MM.1S (cell line): ENCODE results near the gene TAF11L14.
A peak's percentile ranks its signal among the peaks of the same experiment; 100 is the strongest.
"Not testable (repeated sequence)": the region's sequence is repeated elsewhere in the genome, so short reads cannot be mapped to it uniquely, and the experiment has no call there.

ENCODE experiments used
- DNase-seq: peaks from one replicate; pipeline ENCODE4 v3.0.0-alpha.2; 2015
- H2AFZ ChIP-seq: fragments of 300-600 bp; sonication (generic); 2 replicates; pipeline ENCODE4 v1.6.0; 2016; ENCODE audit warnings: antibody characterized with exemption, low read length
- H3F3A ChIP-seq: fragments of 300-600 bp; sonication (generic); 2 replicates; pipeline ENCODE4 v1.6.1; 2016; ENCODE audit warnings: mild to moderate bottlenecking, antibody characterized with exemption, low read length, moderate library complexity, mixed read lengths; ENCODE audit not compliant: insufficient read depth
- H3K27ac ChIP-seq: fragments of 300-600 bp; sonication (generic); 2 replicates; pipeline ENCODE4 v1.5.1; 2016; ENCODE audit warnings: mild to moderate bottlenecking, low read length
- H3K27me3 ChIP-seq: fragments of 300-600 bp; sonication (generic); replicated peaks from 2 replicates; pipeline ENCODE4 v1.6.0; 2016; ENCODE audit warnings: low read length; ENCODE audit not compliant: insufficient read depth
- H3K36me3 ChIP-seq: fragments of 300-600 bp; sonication (generic); replicated peaks from 2 replicates; pipeline ENCODE4 v1.6.1; 2016; ENCODE audit warnings: mild to moderate bottlenecking, low read length, mixed read lengths; ENCODE audit not compliant: insufficient read depth
- H3K4me1 ChIP-seq: fragments of 300-600 bp; sonication (generic); 2 replicates; pipeline ENCODE4 v1.6.1; 2016; ENCODE audit warnings: low read length, mixed read lengths
- H3K4me2 ChIP-seq: fragments of 300-600 bp; sonication (generic); 2 replicates; pipeline ENCODE4 v1.6.0; 2016; ENCODE audit warnings: low read depth, low read length
- H3K4me3 ChIP-seq: fragments of 300-600 bp; sonication (generic); 2 replicates; pipeline ENCODE4 v1.5.1; 2016; ENCODE audit warnings: low read length, mixed read lengths
- H3K79me2 ChIP-seq: fragments of 300-600 bp; sonication (generic); 2 replicates; pipeline ENCODE4 v1.6.1; 2016; ENCODE audit warnings: mixed run types, low read length, mixed read lengths
- H3K9ac ChIP-seq: fragments of 300-600 bp; sonication (generic); 2 replicates; pipeline ENCODE4 v1.6.1; 2016; ENCODE audit warnings: low read length, mixed read lengths
- H3K9me2 ChIP-seq: fragments of 300-600 bp; sonication (generic); replicated peaks from 2 replicates; pipeline ENCODE4 v1.6.1; 2016; ENCODE audit warnings: mild to moderate bottlenecking, low read length, mixed read lengths; ENCODE audit not compliant: insufficient read depth
- H3K9me3 ChIP-seq: fragments of 300-600 bp; sonication (generic); replicated peaks from 2 replicates; pipeline ENCODE4 v1.6.1; 2016; ENCODE audit warnings: mild to moderate bottlenecking, low read length, mixed read lengths; ENCODE audit not compliant: insufficient read depth
- H4K20me1 ChIP-seq: fragments of 300-600 bp; sonication (generic); 2 replicates; pipeline ENCODE4 v1.6.1; 2016; ENCODE audit warnings: mild to moderate bottlenecking, low read length, moderate library complexity, mixed read lengths; ENCODE audit not compliant: insufficient read depth
- EZH2 ChIP-seq: fragments of 300-600 bp; sonication (generic); optimal IDR thresholded peaks from 2 replicates; pipeline ENCODE3; 2017; ENCODE audit warnings: low read depth, mild to moderate bottlenecking, antibody characterized with exemption, low read length, mixed read lengths
- EZH2phosphoT487 ChIP-seq: fragments of 300-600 bp; sonication (generic); IDR thresholded peaks from 2 replicates; pipeline ENCODE4 v1.6.1; 2018; ENCODE audit warnings: antibody characterized with exemption, low read length
- TF ChIP-seq, protein P1 (sequence below): fragments of 300-600 bp; sonication (generic); IDR thresholded peaks from 2 replicates; pipeline ENCODE4 v1.5.1; 2016; ENCODE audit warnings: antibody characterized with exemption, low read length, mixed read lengths

TAF11L14 gene

GRCh38 chr5:17619354-17619753, 14.9 kb upstream of the TAF11L14 start:
- Histone ChIP-seq H4K20me1 (no peaks in the 10 kb centered on the region), H3K36me3 (no peaks in the 10 kb centered on the region), H2AFZ (no peak overlapping the region), H3K4me2 (no peak overlapping the region), H3K27me3 (no peaks in the 10 kb centered on the region), H3K9me3 (no peaks in the 10 kb centered on the region), H3F3A (no peaks in the 10 kb centered on the region), H3K27ac (no peak overlapping the region), H3K9me2 (no peaks in the 10 kb centered on the region), H3K79me2 (no peaks in the 10 kb centered on the region), H3K4me3 (no peak overlapping the region), H3K4me1 (no peaks in the 10 kb centered on the region), H3K9ac (no peak overlapping the region)
- no peak for TF ChIP-seq EZH2
- DNase-seq = no peak

DNA sequence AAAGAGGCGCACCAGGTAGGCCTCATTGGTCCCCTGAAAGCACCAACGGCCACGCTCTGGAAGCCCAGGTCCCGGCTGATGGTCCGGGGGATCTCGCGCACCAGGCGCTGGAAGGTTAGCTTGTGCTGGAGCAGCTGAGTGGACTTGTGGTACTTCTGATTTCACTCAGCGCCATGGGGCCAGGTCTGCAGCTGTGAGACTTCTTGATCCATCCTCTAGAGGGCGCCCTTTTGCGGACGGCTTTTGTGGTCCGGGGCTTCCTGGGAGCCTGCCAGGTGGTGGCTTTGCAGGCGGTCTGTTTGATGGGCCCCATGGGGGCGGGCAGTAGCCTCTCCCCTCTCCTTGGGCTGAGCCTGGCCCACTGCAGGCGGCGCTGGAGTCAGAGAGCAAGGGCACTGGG, 13.6 kb upstream of the TAF11L14 start:
- Histone ChIP-seq H3K9ac (no peak overlapping the region), H3K27me3 (no peaks in the 10 kb centered on the region), H3K4me2 (no peak overlapping the region), H3K4me1 (no peaks in the 10 kb centered on the region), H2AFZ (no peak overlapping the region), H3K9me3 (no peaks in the 10 kb centered on the region), H3K79me2 (no peaks in the 10 kb centered on the region), H3K27ac (no peak overlapping the region), H3K9me2 (no peaks in the 10 kb centered on the region), H3F3A (no peaks in the 10 kb centered on the region), H4K20me1 (no peaks in the 10 kb centered on the region), H3K36me3 (no peaks in the 10 kb centered on the region), H3K4me3 (no peak overlapping the region)
- DNase-seq = no peak
- no peak for TF ChIP-seq EZH2phosphoT487
- TF ChIP-seq, protein P1, sequence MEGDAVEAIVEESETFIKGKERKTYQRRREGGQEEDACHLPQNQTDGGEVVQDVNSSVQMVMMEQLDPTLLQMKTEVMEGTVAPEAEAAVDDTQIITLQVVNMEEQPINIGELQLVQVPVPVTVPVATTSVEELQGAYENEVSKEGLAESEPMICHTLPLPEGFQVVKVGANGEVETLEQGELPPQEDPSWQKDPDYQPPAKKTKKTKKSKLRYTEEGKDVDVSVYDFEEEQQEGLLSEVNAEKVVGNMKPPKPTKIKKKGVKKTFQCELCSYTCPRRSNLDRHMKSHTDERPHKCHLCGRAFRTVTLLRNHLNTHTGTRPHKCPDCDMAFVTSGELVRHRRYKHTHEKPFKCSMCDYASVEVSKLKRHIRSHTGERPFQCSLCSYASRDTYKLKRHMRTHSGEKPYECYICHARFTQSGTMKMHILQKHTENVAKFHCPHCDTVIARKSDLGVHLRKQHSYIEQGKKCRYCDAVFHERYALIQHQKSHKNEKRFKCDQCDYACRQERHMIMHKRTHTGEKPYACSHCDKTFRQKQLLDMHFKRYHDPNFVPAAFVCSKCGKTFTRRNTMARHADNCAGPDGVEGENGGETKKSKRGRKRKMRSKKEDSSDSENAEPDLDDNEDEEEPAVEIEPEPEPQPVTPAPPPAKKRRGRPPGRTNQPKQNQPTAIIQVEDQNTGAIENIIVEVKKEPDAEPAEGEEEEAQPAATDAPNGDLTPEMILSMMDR = 0 out of 2 replicates have a peak, but pooled peaks have one; percentile 9

GRCh38 chr5:17625686-17626085, 8.6 kb upstream of the TAF11L14 start:
- H3F3A ChIP-seq = no peaks in the 10 kb centered on the region
- no peak overlapping the region for H3K9ac ChIP-seq
- H3K36me3 ChIP-seq = no peaks in the 10 kb centered on the region
- no peaks in the 10 kb centered on the region for H4K20me1 ChIP-seq
- no peak overlapping the region for H3K4me2 ChIP-seq
- no peak for DNase-seq
- no peaks in the 10 kb centered on the region for H3K79me2 ChIP-seq
- no peaks in the 10 kb centered on the region for H3K9me2 ChIP-seq
- H2AFZ ChIP-seq = no peak overlapping the region
- H3K9me3 ChIP-seq = no peaks in the 10 kb centered on the region
- H3K27me3 ChIP-seq = no peaks in the 10 kb centered on the region
- TF ChIP-seq, protein P1 = no peak
- TF ChIP-seq EZH2 = no peak
- no peak for TF ChIP-seq EZH2phosphoT487
- no peaks in the 10 kb centered on the region for H3K4me1 ChIP-seq
- no peak overlapping the region for H3K27ac ChIP-seq
- no peak overlapping the region for H3K4me3 ChIP-seq

DNA sequence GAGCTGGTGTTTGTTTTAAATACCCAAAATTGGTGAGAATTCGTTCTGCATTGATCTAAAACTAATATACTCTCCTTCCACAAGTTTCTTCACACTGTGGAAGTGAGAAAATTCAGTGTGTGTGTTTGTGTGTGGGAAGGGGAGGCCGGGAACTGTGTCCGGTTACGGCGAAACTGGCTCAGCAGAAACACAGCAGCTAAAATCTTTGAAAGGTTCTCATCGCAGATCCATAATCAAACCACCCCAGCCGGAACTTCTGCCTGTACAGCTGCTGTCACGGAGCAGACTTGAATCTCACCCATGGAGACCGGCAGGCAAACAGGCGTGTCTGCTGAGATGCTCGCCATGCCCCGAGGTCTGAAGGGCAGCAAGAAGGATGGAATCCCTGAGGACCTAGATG, 2.5 kb upstream of the TAF11L14 start, which contains the start of gene TAF11L13:
Gene TAF11L13 (plus strand): TSS at position 301 of the 400 bp plus-strand sequence.
- not testable (repeated sequence) for H3K4me1 ChIP-seq, H2AFZ ChIP-seq, H3K4me2 ChIP-seq, H4K20me1 ChIP-seq, H3K27ac ChIP-seq, H3K9me3 ChIP-seq, H3F3A ChIP-seq, H3K36me3 ChIP-seq, H3K4me3 ChIP-seq, H3K79me2 ChIP-seq, DNase-seq, H3K9me2 ChIP-seq, H3K27me3 ChIP-seq, H3K9ac ChIP-seq

GRCh38 chr5:17649232-17649631, 15.0 kb downstream of the TAF11L14 start:
- not testable (repeated sequence) for H3F3A ChIP-seq, H3K4me3 ChIP-seq, H3K9ac ChIP-seq, H3K9me2 ChIP-seq, H4K20me1 ChIP-seq, H3K4me1 ChIP-seq, H3K36me3 ChIP-seq, DNase-seq, H3K4me2 ChIP-seq, H3K79me2 ChIP-seq, H3K9me3 ChIP-seq, H2AFZ ChIP-seq, H3K27me3 ChIP-seq, H3K27ac ChIP-seq

DNA sequence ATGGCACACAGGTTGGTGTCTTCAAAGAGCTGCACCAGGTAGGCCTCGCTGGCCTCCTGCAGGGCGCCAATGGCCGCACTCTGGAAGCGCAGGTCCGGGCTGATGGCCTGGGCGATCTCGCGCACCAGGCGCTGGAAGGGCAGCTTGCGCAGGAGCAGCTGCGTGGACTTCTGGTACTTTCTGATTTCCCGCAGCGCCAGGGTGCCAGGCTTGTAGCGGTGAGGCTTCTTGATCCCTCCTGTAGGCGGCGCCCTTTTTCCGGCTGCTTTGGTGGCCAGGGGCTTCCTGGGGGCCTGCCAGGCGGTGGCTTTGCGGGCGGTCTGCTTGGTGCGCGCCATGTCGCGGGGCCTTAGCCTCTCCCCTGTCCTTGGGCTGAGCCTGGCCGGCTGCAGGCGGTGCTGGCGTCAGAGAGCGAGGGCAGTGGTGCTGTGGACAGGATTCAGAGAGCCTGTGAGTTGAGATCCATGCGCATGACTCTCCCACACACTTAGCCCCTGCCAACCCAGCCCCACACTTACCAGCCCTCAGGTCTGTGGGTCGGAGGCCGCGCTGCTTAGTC, 21.0 kb downstream of the TAF11L14 start:
- not testable (repeated sequence) for H3K27ac ChIP-seq, H3K4me2 ChIP-seq, H3K9ac ChIP-seq, H3K27me3 ChIP-seq, H3K4me3 ChIP-seq, H4K20me1 ChIP-seq, H3K79me2 ChIP-seq, H3K36me3 ChIP-seq, H3F3A ChIP-seq, DNase-seq, H2AFZ ChIP-seq, H3K9me3 ChIP-seq, H3K9me2 ChIP-seq, H3K4me1 ChIP-seq
